GM19035 (cell line): ENCODE data around the gene EIF3CL.
A peak's percentile ranks its signal among the peaks of the same experiment; 100 is the strongest.
"Not testable (repeated sequence)": the region's sequence is repeated elsewhere in the genome, so short reads cannot be mapped to it uniquely, and the experiment has no call there.

Experiments used
- ATAC-seq: cut with Tn5 transposase; IDR thresholded peaks from one replicate; pipeline ENCODE4 v1.9.1; 2021; ENCODE audit not compliant: unreplicated experiment

The EIF3CL gene

DNA sequence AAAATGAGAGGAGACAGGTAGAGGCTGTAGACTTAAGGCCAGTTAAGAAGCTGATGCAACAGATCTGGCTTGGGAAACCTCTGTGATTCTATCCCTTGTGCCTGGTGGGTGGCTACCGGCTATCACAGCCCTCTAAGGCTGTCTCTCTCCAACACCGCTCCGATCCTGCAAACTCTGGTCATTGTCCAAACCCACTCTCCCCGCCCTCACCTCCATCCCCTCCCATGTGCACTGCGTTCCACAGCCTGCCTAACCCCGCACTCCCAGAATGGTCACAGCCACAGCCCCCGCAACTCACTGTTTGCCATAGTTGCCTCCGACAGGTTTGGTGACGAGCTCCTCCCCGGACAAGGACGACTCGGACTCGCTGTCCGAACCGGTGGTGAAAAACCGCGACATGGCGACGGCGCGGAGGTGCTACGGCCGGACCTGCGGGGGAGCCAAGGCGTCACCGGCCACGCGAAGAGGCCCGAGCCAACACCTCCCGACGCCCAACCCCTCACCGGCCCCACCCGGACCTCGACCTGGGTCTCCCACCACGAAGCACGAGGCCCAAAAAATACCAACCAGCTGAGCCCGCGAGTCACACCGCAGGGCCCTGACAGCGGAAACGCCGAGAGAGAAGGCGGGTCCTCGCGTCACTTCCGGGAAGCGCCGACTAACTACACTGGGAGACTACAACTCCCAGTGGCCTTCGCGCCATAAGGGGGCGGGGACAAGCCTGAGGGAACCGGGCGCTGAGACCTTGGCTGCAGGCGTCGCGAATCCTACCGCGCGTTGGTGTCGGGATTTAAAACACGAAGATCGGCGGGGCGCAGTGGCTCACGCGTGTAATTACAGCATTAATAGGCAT is at the start of gene EIF3CL:
TSS of gene EIF3CL (minus strand) at position 622 of the 853 bp plus-strand sequence. CDS start at position 399, 223 bp downstream.
- peak; percentile 96 for ATAC-seq

- ATAC-seq: not testable (repeated sequence)
Observed at GRCh38 chr16:28447081-28447480, 43.4 kb upstream of the EIF3CL start.

GRCh38 chr16:28446388-28446787 is 42.7 kb upstream of the EIF3CL start:
- not testable (repeated sequence) for ATAC-seq

DNA sequence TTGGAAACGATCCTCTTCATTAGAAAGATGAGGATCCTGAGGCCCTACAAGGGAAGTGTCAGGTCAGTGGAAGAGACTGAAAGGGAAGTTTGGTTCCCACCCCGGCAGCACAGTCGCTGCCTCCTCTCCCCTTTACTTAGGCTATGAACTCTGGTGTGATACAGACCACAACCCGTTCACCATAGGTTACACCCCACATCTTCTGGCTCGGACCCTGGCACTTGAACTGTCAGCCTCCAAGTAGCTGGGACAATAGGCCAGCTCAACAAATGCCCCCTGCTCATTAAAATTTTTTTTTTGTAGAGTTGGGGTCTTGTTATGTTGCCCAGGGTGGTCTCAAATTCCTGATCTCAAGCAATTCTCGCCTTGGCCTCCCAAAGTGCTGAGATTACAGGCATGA is 40.3 kb upstream of the EIF3CL start:
- not testable (repeated sequence) for ATAC-seq

GRCh38 chr16:28438899-28439298 is 35.3 kb upstream of the EIF3CL start:
- ATAC-seq: not testable (repeated sequence)

GRCh38 chr16:28435340-28435739 is 31.7 kb upstream of the EIF3CL start:
- ATAC-seq: not testable (repeated sequence)

DNA sequence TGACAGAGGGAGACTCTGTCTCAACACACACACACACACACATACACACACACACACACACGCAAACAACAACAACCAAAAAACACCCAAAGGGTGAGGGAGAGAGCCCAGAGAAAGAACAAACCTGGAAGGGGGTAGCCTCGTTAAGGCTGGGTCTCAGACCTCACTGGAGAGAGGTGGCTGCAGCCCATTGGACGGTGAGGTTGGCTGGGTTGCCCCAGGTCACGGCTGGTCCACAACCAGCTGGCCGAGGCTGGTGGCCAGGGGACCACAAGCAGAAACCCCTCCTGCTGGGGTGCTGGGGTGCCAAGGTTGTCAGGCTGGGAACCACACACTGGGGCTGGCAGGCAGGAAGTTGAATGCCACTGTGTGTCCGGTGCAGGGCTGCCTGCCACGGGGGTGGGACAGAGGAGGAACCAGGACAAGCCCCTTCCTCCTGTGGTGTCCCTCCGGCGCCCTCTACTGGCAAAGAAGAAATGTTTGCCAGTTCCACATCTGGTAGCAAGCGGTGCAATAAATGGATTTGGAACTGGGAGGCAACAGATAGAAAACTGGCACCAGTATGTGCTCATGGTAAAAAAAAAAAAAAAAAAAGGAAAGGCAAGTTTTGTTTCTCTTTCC is 22.5 kb upstream of the EIF3CL start:
- peak; percentile 60 for ATAC-seq

DNA sequence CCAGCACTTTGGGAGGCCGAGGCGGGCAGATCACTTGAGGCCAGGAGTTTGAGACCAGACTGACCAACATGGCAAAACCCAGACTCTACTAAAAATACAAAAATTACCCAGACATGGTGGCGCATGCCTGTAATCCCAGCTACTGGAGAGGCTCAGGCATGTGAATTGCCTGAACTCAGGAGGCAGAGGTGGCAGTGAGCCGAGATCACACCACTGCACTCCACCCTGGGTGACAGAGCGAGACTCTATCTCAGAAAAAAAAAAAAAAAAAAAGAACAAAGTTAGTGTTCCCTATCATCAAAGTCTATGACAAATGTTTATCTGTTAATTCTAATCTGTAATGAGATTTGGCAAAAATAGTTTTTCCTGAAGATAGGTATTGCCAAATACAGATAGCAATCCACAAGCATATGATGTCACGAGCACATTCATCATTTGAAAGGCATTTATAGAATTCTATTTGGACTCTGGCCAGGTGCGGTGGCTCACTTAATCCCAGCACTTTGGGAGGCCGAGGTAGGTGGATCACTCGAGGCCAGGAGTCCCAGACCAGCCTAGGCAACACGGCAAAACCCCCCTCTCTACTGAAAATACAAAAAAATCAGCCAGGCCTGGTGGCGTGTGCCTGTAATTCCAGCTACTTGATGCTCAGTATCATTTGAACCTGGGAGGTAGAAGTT is 17.6 kb upstream of the EIF3CL start:
- not testable (repeated sequence) for ATAC-seq

DNA sequence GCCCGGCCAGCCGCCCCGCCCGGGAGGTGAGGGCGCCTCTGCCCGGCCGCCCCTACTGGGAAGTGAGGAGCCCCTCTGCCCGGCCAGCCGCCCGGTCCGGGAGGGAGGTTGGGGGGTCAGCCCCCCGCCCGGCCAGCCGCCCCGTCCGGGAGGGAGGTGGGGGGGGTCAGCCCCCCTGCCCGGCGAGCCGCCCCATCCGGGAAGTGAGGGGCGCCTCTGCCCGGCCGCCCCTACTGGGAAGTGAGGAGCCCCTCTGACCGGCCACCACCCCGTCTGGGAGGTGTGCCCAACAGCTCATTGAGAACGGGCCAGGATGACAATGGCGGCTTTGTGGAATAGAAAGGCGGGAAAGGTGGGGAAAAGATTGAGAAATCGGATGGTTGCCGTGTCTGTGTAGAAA is 13.4 kb upstream of the EIF3CL start:
- not testable (repeated sequence) for ATAC-seq

- not testable (repeated sequence) for ATAC-seq
Observed at GRCh38 chr16:28414530-28414929, 10.9 kb upstream of the EIF3CL start.

DNA sequence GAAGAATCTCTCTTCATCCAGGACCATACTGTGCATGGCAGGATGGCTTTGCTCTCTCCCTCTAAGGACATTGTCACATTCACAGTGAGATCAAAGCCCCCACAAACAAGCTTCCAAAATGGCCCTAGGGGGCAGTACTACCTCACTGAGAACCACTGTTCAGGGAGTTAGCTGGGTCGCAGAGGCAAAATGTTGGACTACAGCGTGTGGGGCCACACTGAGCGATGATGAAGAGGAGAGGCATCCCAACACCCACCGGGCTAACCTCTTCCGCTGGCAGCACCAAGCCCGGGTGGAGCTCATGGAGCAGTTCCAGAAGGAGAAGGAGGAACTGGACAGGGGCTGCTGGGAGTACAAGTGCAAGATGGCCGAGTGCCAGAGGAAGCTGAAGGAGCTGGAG is 9.9 kb upstream of the EIF3CL start:
- ATAC-seq: not testable (repeated sequence)

- ATAC-seq: not testable (repeated sequence)
Observed at GRCh38 chr16:28392054-28392453, 11.6 kb downstream of the EIF3CL start.

GRCh38 chr16:28382177-28382867 is 21.3 kb downstream of the EIF3CL start:
- not testable (repeated sequence) for ATAC-seq

- not testable (repeated sequence) for ATAC-seq
Observed at GRCh38 chr16:28377822-28378221, 25.8 kb downstream of the EIF3CL start.

GRCh38 chr16:28377108-28377625 is 26.5 kb downstream of the EIF3CL start:
- not testable (repeated sequence) for ATAC-seq

DNA sequence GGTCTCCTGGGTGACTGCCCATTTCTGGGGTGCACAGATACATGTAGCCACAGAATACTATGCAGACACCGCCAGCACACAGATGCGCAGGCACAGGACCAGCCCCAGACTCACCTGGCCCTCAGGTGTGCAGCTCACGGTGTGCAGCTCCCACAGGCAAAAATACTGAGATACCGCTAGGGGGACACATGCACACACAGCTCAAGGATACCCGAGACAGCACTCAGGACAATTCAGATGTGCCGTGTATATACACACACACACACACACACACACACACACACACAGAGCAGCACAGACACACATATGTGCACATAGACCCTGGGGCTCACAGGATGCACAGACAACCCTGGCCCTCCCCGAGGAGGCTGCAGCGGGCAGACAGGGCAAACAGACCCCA is 28.5 kb downstream of the EIF3CL start:
- not testable (repeated sequence) for ATAC-seq

DNA sequence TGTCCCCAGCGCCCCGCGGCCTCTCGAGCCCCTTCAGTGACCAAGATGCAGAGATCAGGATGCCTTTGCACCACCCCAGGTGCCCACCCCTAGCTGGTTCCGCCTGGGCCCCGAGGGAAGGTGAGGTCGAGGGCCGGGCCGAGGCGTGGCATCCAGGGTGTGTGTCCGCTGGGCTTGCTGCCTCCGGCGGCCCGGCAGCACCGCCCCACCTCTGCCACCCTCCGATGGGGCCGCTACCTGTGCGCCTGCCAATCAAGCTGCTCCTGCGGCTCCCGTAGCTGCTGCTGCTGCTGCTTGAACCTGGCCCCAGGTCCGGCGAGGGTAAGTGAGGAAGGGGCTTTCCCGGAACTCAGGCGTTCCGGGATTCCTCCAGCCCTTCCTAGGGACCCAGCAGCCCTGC is 29.4 kb downstream of the EIF3CL start:
- not testable (repeated sequence) for ATAC-seq

- not testable (repeated sequence) for ATAC-seq
Observed at GRCh38 chr16:28367926-28368325, 35.7 kb downstream of the EIF3CL start.

GRCh38 chr16:28364268-28365173 is 39.1 kb downstream of the EIF3CL start:
- peak; percentile 85 for ATAC-seq

GRCh38 chr16:28363408-28363807 is 40.2 kb downstream of the EIF3CL start, which contains the start of gene NPIPB6:
Gene NPIPB6, minus strand, starts transcription at chr16:28363508. Its CDS starts 686 bp downstream, at chr16:28362822.
- not testable (repeated sequence) for ATAC-seq
